Measurements from ENCODE around the gene PCID2.

GRCh38 chr13:113223070-113223469 lies 14.6 kb upstream of the PCID2 start:
- TF ChIP-seq CTCF (IDR thresholded peaks at IDR 0.05) (no peak), EZH2 (IDR thresholded peaks at IDR 0.05; ENCODE audit: borderline replicate concordance, insufficient read depth, low read depth, low read length, poor library complexity, severe bottlenecking) (no peak)
